Measurements from ENCODE around the gene CACNA1I.

The CACNA1I gene

DNA sequence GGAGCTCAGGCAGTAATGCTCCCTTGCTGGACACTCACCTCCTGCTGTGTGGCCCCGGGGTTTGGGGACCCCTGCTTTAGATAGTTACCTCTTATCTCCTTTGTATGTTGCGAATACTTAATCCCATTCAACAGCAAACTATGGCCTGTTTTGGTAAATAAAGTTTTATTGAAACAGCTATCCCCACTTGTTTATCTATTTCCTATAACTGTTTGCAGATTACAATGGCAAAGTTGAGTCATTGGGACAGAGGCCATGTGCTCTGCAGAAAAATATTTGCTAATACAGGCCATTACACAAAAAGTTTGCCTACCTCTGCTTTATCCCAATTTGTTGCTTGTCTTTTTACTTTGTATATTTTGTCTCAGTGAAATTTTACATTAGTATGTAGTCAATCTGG lies 68.4 kb downstream of the CACNA1I start:
- Histone ChIP-seq H3K4me3 (ENCODE audit: low read depth, low read length) (no peak overlapping the region), H3K27me3 (ENCODE audit: control insufficient read depth, insufficient read depth, low read length) (no peaks in the 10 kb centered on the region)

DNA sequence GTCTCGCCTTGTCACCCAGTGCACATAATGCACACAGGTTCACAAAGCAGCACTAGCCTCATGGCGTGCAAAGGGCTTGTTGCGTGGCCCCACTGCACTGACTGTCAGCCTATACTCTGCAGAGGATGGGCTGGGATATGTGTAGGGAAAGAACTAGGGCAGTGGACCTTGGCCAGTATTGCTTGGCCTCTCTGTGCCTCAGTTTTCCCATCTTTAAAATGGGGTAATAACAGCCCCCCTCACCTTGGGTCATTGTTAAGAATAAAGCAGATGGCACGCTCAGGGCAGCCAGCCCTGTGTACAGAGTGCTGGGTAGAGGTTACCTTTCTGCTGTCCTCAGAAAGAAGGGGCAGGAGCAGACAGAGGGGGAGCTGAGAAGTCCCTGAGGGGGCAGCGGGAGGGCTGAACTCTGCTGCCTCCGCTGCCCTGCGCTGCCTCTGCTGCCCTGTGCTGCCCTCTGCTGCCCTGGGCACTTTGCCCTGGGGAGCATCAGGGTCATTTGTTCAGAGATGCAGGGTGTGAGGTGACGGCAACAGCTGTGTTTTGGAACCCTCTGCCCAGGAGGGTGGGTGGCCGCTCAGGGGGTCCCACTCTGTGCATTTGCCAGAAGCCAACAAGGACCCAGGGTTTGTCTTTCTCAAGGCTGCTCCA lies 71.2 kb downstream of the CACNA1I start:
- no peaks in the 10 kb centered on the region for H3K4me1 ChIP-seq (ENCODE audit: control insufficient read depth, insufficient read depth, low read length)
- no peak overlapping the region for H3K4me3 ChIP-seq (ENCODE audit: low read depth, low read length)
- no peaks in the 10 kb centered on the region for H3K9me3 ChIP-seq (ENCODE audit: control insufficient read depth, insufficient read depth, low read length)
- no peak overlapping the region for H3K9ac ChIP-seq (ENCODE audit: low read depth, low read length)
- H3K36me3 ChIP-seq (ENCODE audit: control insufficient read depth, insufficient read depth, low read length), result no peaks in the 10 kb centered on the region
- no peaks in the 10 kb centered on the region for H3K27me3 ChIP-seq (ENCODE audit: control insufficient read depth, insufficient read depth, low read length)

More for the DNA sequence above, 68.4 kb downstream of the CACNA1I start:
- no peaks in the 10 kb centered on the region for H3K4me1 ChIP-seq (ENCODE audit: control insufficient read depth, insufficient read depth, low read length)
- no peaks in the 10 kb centered on the region for H3K9me3 ChIP-seq (ENCODE audit: control insufficient read depth, insufficient read depth, low read length)
- H3K9ac ChIP-seq (ENCODE audit: low read depth, low read length), result no peak overlapping the region
- H3K36me3 ChIP-seq (ENCODE audit: control insufficient read depth, insufficient read depth, low read length), result no peaks in the 10 kb centered on the region

DNA sequence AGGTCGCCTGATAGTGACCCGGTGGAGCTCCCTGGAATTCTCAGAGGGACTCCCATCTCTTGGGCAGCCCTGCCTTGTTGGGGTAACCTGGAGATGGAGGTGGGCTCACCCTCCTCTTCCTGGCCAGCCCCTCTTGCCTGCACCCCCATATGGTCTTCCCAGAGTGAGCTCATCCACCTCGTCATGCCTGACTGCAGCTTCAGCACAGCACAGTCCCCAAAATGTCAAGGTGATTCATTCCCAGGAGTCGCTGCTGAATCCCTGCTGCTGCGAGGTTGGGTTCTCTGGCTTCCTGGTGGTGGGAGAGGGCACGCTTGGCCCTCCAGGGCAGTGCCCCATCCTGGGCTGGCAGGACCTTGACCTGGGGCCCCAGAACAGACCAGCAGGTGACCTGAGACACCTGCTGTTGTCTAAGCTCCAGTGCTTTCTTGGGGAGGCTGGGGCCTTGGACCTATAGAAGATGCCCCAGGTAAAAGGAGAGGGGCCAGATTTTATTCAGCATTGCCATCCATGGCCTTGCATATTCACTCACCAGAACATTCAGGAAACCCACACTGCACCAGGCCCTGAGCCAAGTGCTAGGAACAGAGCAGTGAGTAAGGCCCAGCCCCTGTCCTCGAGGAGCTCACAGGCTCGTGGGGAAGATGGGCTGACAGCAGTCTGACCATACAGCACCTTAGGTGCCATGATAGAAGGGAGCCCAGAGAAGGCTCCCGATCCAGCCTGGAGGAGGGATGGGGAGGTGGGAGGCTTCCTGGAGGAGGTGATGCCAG lies 72.9 kb downstream of the CACNA1I start:
- Histone ChIP-seq H3K4me1 (ENCODE audit: control insufficient read depth, insufficient read depth, low read length) (no peaks in the 10 kb centered on the region), H3K27me3 (ENCODE audit: control insufficient read depth, insufficient read depth, low read length) (no peaks in the 10 kb centered on the region)

DNA sequence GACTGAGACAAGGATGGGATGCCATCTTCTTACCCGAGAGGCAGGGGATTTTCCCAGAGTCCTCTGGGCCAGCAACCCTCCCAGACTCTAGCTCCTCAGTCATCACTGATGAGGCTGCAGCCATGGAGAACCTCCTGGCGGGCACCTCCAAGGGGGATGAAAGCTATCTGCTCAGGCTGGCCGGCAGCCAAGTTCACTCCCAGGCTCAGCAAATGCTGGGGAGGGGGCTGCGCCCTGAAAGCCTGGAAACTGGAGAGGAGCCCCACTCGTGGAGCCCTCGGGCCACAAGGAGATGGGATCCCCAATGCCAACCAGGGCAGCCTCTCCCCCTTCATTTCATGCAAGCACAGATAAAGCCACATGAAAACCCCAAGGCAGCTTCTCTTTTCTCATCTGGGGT lies 75.0 kb downstream of the CACNA1I start:
- H3K9me3 ChIP-seq (ENCODE audit: control insufficient read depth, insufficient read depth, low read length), result no peaks in the 10 kb centered on the region
- no peaks in the 10 kb centered on the region for H3K4me1 ChIP-seq (ENCODE audit: control insufficient read depth, insufficient read depth, low read length)
- H3K9ac ChIP-seq (ENCODE audit: low read depth, low read length), result no peak overlapping the region
- no peaks in the 10 kb centered on the region for H3K27me3 ChIP-seq (ENCODE audit: control insufficient read depth, insufficient read depth, low read length)
- no peak overlapping the region for H3K4me3 ChIP-seq (ENCODE audit: low read depth, low read length)
- H3K36me3 ChIP-seq (ENCODE audit: control insufficient read depth, insufficient read depth, low read length), result no peaks in the 10 kb centered on the region

More for the DNA sequence above, 72.9 kb downstream of the CACNA1I start:
- Histone ChIP-seq H3K36me3 (ENCODE audit: control insufficient read depth, insufficient read depth, low read length) (no peaks in the 10 kb centered on the region), H3K9ac (ENCODE audit: low read depth, low read length) (no peak overlapping the region), H3K4me3 (ENCODE audit: low read depth, low read length) (no peak overlapping the region), H3K9me3 (ENCODE audit: control insufficient read depth, insufficient read depth, low read length) (no peaks in the 10 kb centered on the region)

DNA sequence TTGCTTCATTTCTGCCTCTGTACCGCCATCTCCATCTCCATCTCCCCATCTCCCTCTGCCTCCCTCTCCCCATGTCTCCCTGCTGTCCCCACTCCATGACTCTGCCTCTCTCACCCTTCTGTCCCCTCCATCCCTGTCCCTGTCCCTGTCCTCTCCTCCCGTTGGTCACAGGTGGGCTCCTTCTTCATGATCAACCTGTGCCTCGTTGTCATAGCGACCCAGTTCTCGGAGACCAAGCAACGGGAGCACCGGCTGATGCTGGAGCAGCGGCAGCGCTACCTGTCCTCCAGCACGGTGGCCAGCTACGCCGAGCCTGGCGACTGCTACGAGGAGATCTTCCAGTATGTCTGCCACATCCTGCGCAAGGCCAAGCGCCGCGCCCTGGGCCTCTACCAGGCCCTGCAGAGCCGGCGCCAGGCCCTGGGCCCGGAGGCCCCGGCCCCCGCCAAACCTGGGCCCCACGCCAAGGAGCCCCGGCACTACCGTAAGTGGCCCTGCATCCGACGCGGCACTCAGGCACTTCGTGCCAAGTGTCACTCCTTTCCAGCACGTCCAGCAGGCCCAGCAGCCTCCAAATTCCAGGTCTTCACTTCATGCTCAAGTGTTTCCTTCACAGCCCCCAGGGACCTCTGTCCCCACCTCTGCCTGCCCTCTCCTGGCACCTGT lies 76.0 kb downstream of the CACNA1I start:
- Histone ChIP-seq H3K27me3 (ENCODE audit: control insufficient read depth, insufficient read depth, low read length) (no peaks in the 10 kb centered on the region), H3K4me3 (ENCODE audit: low read depth, low read length) (no peak overlapping the region), H3K4me1 (ENCODE audit: control insufficient read depth, insufficient read depth, low read length) (no peaks in the 10 kb centered on the region), H3K9me3 (ENCODE audit: control insufficient read depth, insufficient read depth, low read length) (no peaks in the 10 kb centered on the region), H3K36me3 (ENCODE audit: control insufficient read depth, insufficient read depth, low read length) (no peaks in the 10 kb centered on the region), H3K9ac (ENCODE audit: low read depth, low read length) (no peak overlapping the region)

- Histone ChIP-seq H3K9ac (ENCODE audit: low read depth, low read length) (no peak overlapping the region), H3K9me3 (ENCODE audit: control insufficient read depth, insufficient read depth, low read length) (no peaks in the 10 kb centered on the region), H3K4me1 (ENCODE audit: control insufficient read depth, insufficient read depth, low read length) (no peaks in the 10 kb centered on the region), H3K4me3 (ENCODE audit: low read depth, low read length) (no peak overlapping the region), H3K27me3 (ENCODE audit: control insufficient read depth, insufficient read depth, low read length) (no peaks in the 10 kb centered on the region), H3K36me3 (ENCODE audit: control insufficient read depth, insufficient read depth, low read length) (no peaks in the 10 kb centered on the region)
These were observed 77.5 kb downstream of the CACNA1I start for GRCh38 chr22:39647836-39648629.

DNA sequence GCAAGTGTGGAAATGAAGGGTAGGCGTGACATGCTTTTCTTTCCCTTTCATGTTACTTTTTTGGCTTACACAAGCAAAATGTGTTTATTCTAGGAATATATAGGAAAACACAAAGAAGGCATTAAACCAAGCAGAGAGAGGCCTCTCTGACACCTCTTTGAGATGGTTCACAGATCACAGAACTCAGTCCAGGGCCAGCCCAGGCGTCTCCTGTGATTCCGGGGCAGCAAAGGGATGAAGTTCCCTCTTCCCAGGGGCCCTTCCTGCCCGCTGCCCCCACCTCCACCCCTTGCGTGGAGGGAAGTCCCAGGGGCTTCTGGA lies 78.0 kb downstream of the CACNA1I start:
- no peaks in the 10 kb centered on the region for H3K36me3 ChIP-seq (ENCODE audit: control insufficient read depth, insufficient read depth, low read length)
- no peak overlapping the region for H3K9ac ChIP-seq (ENCODE audit: low read depth, low read length)
- H3K9me3 ChIP-seq (ENCODE audit: control insufficient read depth, insufficient read depth, low read length), result no peaks in the 10 kb centered on the region
- no peak overlapping the region for H3K4me3 ChIP-seq (ENCODE audit: low read depth, low read length)
- no peaks in the 10 kb centered on the region for H3K27me3 ChIP-seq (ENCODE audit: control insufficient read depth, insufficient read depth, low read length)
- no peaks in the 10 kb centered on the region for H3K4me1 ChIP-seq (ENCODE audit: control insufficient read depth, insufficient read depth, low read length)

GRCh38 chr22:39649500-39650089 lies 79.0 kb downstream of the CACNA1I start:
- no peaks in the 10 kb centered on the region for H3K4me1 ChIP-seq (ENCODE audit: control insufficient read depth, insufficient read depth, low read length)
- H3K4me3 ChIP-seq (ENCODE audit: low read depth, low read length), result no peak overlapping the region
- no peaks in the 10 kb centered on the region for H3K27me3 ChIP-seq (ENCODE audit: control insufficient read depth, insufficient read depth, low read length)
- no peaks in the 10 kb centered on the region for H3K9me3 ChIP-seq (ENCODE audit: control insufficient read depth, insufficient read depth, low read length)
- no peak overlapping the region for H3K9ac ChIP-seq (ENCODE audit: low read depth, low read length)
- H3K36me3 ChIP-seq (ENCODE audit: control insufficient read depth, insufficient read depth, low read length), result no peaks in the 10 kb centered on the region

DNA sequence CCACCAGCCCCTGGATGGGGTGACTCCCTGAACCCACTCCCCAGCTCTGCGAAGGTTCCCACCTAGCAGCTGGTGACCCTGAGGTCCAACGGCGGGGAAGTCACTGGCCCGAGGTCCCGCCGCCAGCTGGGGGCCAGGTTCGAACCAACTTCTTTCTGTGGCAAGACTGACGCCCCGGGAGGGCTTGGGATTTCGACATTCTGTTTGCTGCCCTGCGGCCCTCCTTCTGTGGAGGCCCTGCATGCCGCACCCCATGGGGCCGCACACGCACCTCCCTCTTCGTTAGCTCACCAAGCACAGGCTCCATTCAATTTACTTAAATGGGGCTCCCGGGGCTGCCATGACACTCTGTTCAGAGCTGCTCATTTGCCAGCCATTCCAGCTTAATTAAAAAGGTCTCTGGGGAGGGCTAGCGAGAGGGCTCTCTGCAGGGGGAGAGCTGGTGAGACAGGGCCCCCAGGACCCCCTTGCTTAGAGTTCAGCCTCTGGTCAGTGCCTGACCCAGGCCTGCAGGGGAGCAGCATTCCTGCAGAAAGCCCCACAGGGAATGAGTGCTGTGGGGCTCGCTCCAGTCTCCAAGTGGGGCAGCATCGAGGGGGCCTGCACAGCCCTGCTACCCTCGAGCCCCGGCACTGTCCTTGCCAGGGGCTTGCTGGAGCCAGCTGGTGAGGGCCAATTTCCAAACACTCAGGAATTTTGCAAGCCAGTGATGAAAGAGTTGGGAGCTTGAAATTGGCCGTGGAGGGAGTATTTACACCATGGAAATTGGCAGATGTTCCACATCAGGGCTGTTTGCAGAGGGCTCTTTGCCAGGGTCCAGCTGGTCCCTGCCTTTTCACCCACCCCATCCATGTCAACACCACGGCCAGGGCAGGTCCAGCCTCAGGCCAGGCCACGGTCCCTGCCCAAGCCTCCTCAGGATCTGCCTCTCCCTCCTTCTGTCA lies 80.8 kb downstream of the CACNA1I start:
- Histone ChIP-seq H3K9me3 (ENCODE audit: control insufficient read depth, insufficient read depth, low read length) (no peaks in the 10 kb centered on the region), H3K27me3 (ENCODE audit: control insufficient read depth, insufficient read depth, low read length) (no peaks in the 10 kb centered on the region), H3K4me1 (ENCODE audit: control insufficient read depth, insufficient read depth, low read length) (no peaks in the 10 kb centered on the region), H3K36me3 (ENCODE audit: control insufficient read depth, insufficient read depth, low read length) (no peaks in the 10 kb centered on the region), H3K4me3 (ENCODE audit: low read depth, low read length) (no peak overlapping the region), H3K9ac (ENCODE audit: low read depth, low read length) (no peak overlapping the region)

- no peak overlapping the region for H3K9ac ChIP-seq (ENCODE audit: low read depth, low read length)
- no peaks in the 10 kb centered on the region for H3K4me1 ChIP-seq (ENCODE audit: control insufficient read depth, insufficient read depth, low read length)
- H3K4me3 ChIP-seq (ENCODE audit: low read depth, low read length), result no peak overlapping the region
- H3K9me3 ChIP-seq (ENCODE audit: control insufficient read depth, insufficient read depth, low read length), result no peaks in the 10 kb centered on the region
- H3K36me3 ChIP-seq (ENCODE audit: control insufficient read depth, insufficient read depth, low read length), result no peaks in the 10 kb centered on the region
- H3K27me3 ChIP-seq (ENCODE audit: control insufficient read depth, insufficient read depth, low read length), result no peaks in the 10 kb centered on the region
These were observed 82.6 kb downstream of the CACNA1I start for GRCh38 chr22:39652990-39653786.
